Measurements from ENCODE around the gene SYNGR1. TPM values are rescaled to one million over a fixed set of nuclear protein-coding genes. Genes with fewer than 3 reads are reported as not detected.
A peak's percentile ranks its signal among the peaks of the same experiment; 100 is the strongest.

Gene SYNGR1
- total RNA-seq, 1 experiment from 2014 or later: 9.0 TPM

GRCh38 chr22:39306456-39307361, 43.1 kb upstream of the SYNGR1 start:
- CTCF ChIA-PET: interaction anchor here (0.9 kb wide), 1 partner anchor 41 kb away, joined by 3 read pairs; no protein-coding TSS in a partner anchor
- H2AFZ ChIP-seq (ENCODE audit: low read length): no peak overlapping the region
- no peaks in the 10 kb centered on the region for H3K36me3 ChIP-seq (ENCODE audit: low read depth, low read length)
- H3K4me3 ChIP-seq (ENCODE audit: low read length): no peak overlapping the region
- H3K27me3 ChIP-seq (ENCODE audit: low read length): no peaks in the 10 kb centered on the region
- H3K9me2 ChIP-seq (replicated peaks; ENCODE audit: low read length): no peaks in the 10 kb centered on the region
- no peak overlapping the region for H3K27ac ChIP-seq (ENCODE audit: low read length)
- no peaks in the 10 kb centered on the region for H3K9me3 ChIP-seq (ENCODE audit: low read length)
- peaks cover 18% of the 10 kb centered on the region for H3K4me1 ChIP-seq (ENCODE audit: insufficient read depth, low read length)
- TF ChIP-seq CTCF (conservative IDR thresholded peaks at IDR 0.05; ENCODE audit: low read depth, low read length): peak; percentile 47
- TF ChIP-seq EZH2phosphoT487 (IDR thresholded peaks at IDR 0.05; ENCODE audit: borderline replicate concordance, low read length): no peak
- BruUV-seq (replicated peaks): no TSS peak
- peak; percentile 35 for DNase-seq
- intact Hi-C loops (cut with micrococcal nuclease): no loop called here
- no peak overlapping the region for H3K4me2 ChIP-seq (ENCODE audit: low read length)
- H3K79me2 ChIP-seq (ENCODE audit: low read length): no peaks in the 10 kb centered on the region
- ATAC-seq: no peak
- H4K20me1 ChIP-seq (ENCODE audit: low read length): no peaks in the 10 kb centered on the region
- H3K9ac ChIP-seq (ENCODE audit: low read length): no peak overlapping the region
- POLR2A ChIA-PET (ENCODE audit: unreplicated experiment): no interaction called here
- no peaks in the 10 kb centered on the region for H3F3A ChIP-seq (ENCODE audit: low read length, unreplicated experiment)

DNA sequence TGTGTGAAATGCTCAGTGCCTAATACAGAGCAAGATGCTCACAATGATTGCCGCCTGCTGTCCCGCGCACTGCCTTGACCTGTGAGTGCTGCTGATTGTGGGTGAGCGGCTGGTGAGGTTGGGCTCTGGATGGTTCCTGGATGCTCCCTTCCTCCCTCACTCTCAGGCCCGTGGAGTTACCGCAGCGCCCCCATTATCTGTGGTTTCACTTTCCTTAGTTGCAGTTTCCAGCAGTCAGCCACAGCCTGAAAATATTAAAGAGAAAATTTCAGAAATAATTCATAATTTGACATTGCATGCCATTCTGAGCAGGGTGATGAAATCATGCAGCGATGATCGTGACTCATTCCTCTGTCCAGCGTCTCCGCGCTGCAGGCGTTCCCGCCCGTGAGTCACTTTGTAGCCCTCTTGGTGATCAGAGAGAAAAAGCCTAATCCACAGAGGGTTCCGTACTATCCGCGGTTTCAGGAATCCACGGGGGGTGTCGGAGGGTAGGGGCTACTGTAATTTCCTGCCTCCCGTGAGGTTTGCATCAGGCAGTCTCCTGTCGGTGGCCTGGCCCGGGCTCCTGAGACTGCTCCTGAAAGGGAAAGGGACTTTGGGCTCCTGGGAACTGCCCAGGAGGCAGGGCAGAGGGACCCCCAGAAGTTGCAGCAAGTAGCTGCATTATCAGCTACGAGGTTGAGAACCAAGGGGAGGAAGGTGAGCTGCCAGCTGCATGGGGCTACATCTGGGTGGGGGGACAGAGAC, 41.0 kb upstream of the SYNGR1 start:
- Histone ChIP-seq H3K4me3 (ENCODE audit: low read length) (peak overlapping the region; percentile 46; the same call in 1 of the 2 replicates), H3F3A (ENCODE audit: low read length, unreplicated experiment) (peaks cover 9% of the 10 kb centered on the region), H4K20me1 (ENCODE audit: low read length) (peaks cover 14% of the 10 kb centered on the region; the same call in 1 of the 2 replicates), H3K9me3 (ENCODE audit: low read length) (no peaks in the 10 kb centered on the region), H3K79me2 (ENCODE audit: low read length) (0 out of 2 replicates have a peak, but pooled peaks cover 2% of the 10 kb centered on the region), H3K9ac (ENCODE audit: low read length) (0 out of 2 replicates have a peak overlapping the region, but pooled peaks have one; percentile 16), H3K36me3 (ENCODE audit: low read depth, low read length) (peaks cover 14% of the 10 kb centered on the region), H3K27me3 (ENCODE audit: low read length) (no peaks in the 10 kb centered on the region), H3K4me1 (ENCODE audit: insufficient read depth, low read length) (peaks cover 18% of the 10 kb centered on the region), H3K4me2 (ENCODE audit: low read length) (peak overlapping the region; percentile 81), H3K27ac (ENCODE audit: low read length) (peak overlapping the region; percentile 68), H3K9me2 (replicated peaks; ENCODE audit: low read length) (no peaks in the 10 kb centered on the region), H2AFZ (ENCODE audit: low read length) (no peak overlapping the region)
- ChIA-PET POLR2A (ENCODE audit: unreplicated experiment) (no interaction called here), CTCF (no interaction called here)
- DNase-seq (peak; percentile 89), ATAC-seq (peak; percentile 60)
- TF ChIP-seq EZH2 (IDR thresholded peaks at IDR 0.05; ENCODE audit: low read length, unreplicated experiment) (no peak), CTCF (conservative IDR thresholded peaks at IDR 0.05; ENCODE audit: low read depth, low read length) (no peak), EZH2phosphoT487 (IDR thresholded peaks at IDR 0.05; ENCODE audit: borderline replicate concordance, low read length) (no peak)
- no TSS peak for BruUV-seq (replicated peaks)
- intact Hi-C loops (cut with micrococcal nuclease): loop anchor here (2.0 kb wide), 1 partner anchor 56 kb away; no protein-coding TSS in a partner anchor

All from PC-3 (cell line).